CD4-positive, CD25-positive, alpha-beta regulatory T cell (primary cell): ENCODE results near the gene ENPP6. TPM values are rescaled to one million over a fixed set of nuclear protein-coding genes. Genes with fewer than 3 reads are reported as not detected.

Experiments
- ATAC-seq, 2 donors: fragments of 150-1000 bp; cut with Tn5 transposase; one replicate each; pipeline ENCODE4 v1.10.0; 2021; ENCODE audit warnings: low read depth in 2 of 2, moderate number of reproducible peaks in 2 of 2, moderate library complexity in 1 of 2
- DNase-seq, 3 donors: peaks; one replicate each; pipeline versions ENCODE4 v3.0.0 to v3.0.0-alpha.2; 2012 to 2022; ENCODE audit warnings: mixed read lengths in 1 of 3
- H3K27ac ChIP-seq: one replicate; pipeline ENCODE4 v1.7.0; 2013; ENCODE audit warnings: mild to moderate bottlenecking, low read length; ENCODE audit not compliant: insufficient read depth, poor library complexity, severe bottlenecking
- H3K27me3 ChIP-seq: one replicate; pipeline ENCODE4 v1.7.0; 2013; ENCODE audit warnings: low read length; ENCODE audit not compliant: control insufficient read depth, insufficient read depth
- H3K36me3 ChIP-seq: one replicate; pipeline ENCODE4 v1.7.0; 2013; ENCODE audit warnings: mild to moderate bottlenecking, low read length, moderate library complexity; ENCODE audit not compliant: control insufficient read depth, insufficient read depth
- H3K4me1 ChIP-seq: 2 replicates; pipeline ENCODE4 v1.7.0; 2013; ENCODE audit warnings: mild to moderate bottlenecking, low read length; ENCODE audit not compliant: insufficient read depth, control insufficient read depth, poor library complexity, severe bottlenecking
- H3K4me3 ChIP-seq: one replicate; pipeline ENCODE4 v1.7.0; 2013; ENCODE audit warnings: low read depth, mild to moderate bottlenecking, low read length, moderate library complexity
- H3K9me3 ChIP-seq, 2 experiments: 1 replicate in 1 of 2; 2 replicates in 1 of 2; pipeline ENCODE4 v1.7.0; 2013; ENCODE audit warnings: low read length in 2 of 2, mild to moderate bottlenecking in 1 of 2, moderate library complexity in 1 of 2; ENCODE audit not compliant: control insufficient read depth in 2 of 2
- H3K27ac Mint-ChIP-seq, 3 donors: one replicate each; pipeline ENCODE4 v1.8.0; 2020 to 2022; ENCODE audit warnings: mild to moderate bottlenecking in 3 of 3, mixed read lengths in 3 of 3, moderate library complexity in 2 of 3
- H3K27me3 Mint-ChIP-seq: one replicate; pipeline ENCODE4 v1.8.0; 2022; ENCODE audit warnings: mild to moderate bottlenecking, mixed read lengths
- H3K36me3 Mint-ChIP-seq: one replicate; pipeline ENCODE4 v1.8.0; 2020; ENCODE audit warnings: mixed read lengths
- H3K4me1 Mint-ChIP-seq, 4 donors: one replicate each; pipeline ENCODE4 v1.8.0; 2020 to 2022; ENCODE audit warnings: mixed read lengths in 4 of 4, mild to moderate bottlenecking in 1 of 4
- H3K4me3 Mint-ChIP-seq, 4 donors: one replicate each; pipeline ENCODE4 v1.8.0; 2020 to 2022; ENCODE audit warnings: mild to moderate bottlenecking in 4 of 4, mixed read lengths in 4 of 4, moderate library complexity in 3 of 4
- H3K9me3 Mint-ChIP-seq, 7 donors: one replicate each; pipeline ENCODE4 v1.8.0; 2020 to 2022; ENCODE audit warnings: mixed read lengths in 7 of 7, mild to moderate bottlenecking in 3 of 7, moderate library complexity in 2 of 7
- polyA plus RNA-seq, 4 donors: library from polyadenylated mRNA; unstranded; fragments of 300-500 nt; fragmentation: Illumina TruSeq; gene quantifications; one replicate each; pipeline ENCODE4 v1.2.3, GENCODE V29; 2021
- total RNA-seq: library from RNA; stranded (reverse); gene quantifications from one replicate; pipeline ENCODE4 v1.2.3, GENCODE V29; 2022

ENPP6 gene
- total and polyA plus RNA-seq, 5 donors from 2014 or later, result not detected

GRCh38 chr4:184117662-184118199, 99.9 kb downstream of the ENPP6 start:
- Histone ChIP-seq H3K27me3 (peaks cover 3% of the 10 kb centered on the region), H3K9me3 (no peaks in the 10 kb centered on the region), H3K4me1 (no peaks in the 10 kb centered on the region), H3K27ac (no peak overlapping the region), H3K36me3 (no peaks in the 10 kb centered on the region), H3K4me3 (no peak overlapping the region)
- no peaks in the 10 kb centered on the region for H3K36me3 Mint-ChIP-seq
- no peak for DNase-seq
- H3K4me1 Mint-ChIP-seq, result no peaks in the 10 kb centered on the region
- H3K9me3 Mint-ChIP-seq, result no peaks in the 10 kb centered on the region
- H3K27me3 Mint-ChIP-seq, result no peaks in the 10 kb centered on the region
- no peak overlapping the region for H3K27ac Mint-ChIP-seq
- H3K4me3 Mint-ChIP-seq, result no peak overlapping the region
- ATAC-seq, result no peak

DNA sequence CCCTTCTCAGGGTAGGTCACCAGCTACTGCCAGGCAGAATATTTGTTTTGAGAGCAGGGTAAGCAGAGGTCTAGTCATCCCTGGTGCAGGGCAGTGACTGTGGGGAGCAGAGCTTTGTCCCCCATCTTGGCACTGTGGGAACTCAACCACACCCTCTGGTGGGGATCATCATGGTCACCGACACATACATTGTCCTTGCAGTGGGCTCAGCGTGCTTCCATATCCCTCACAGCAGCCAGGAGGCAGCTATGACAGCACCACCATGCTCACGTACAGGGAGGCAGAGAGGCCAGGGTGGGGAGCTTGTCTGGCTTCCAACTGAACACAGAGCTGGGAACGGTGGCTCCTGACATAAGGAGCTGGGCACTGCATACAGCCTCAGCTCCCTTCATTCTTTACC, 102.3 kb downstream of the ENPP6 start:
- H3K9me3 ChIP-seq, result no peaks in the 10 kb centered on the region
- DNase-seq, result no peak
- peaks cover 3% of the 10 kb centered on the region for H3K27me3 ChIP-seq
- no peak for ATAC-seq
- H3K4me3 ChIP-seq, result no peak overlapping the region
- no peak overlapping the region for H3K4me3 Mint-ChIP-seq
- peaks cover 4% of the 10 kb centered on the region for H3K27me3 Mint-ChIP-seq
- no peaks in the 10 kb centered on the region for H3K4me1 Mint-ChIP-seq
- no peak overlapping the region for H3K27ac Mint-ChIP-seq
- no peaks in the 10 kb centered on the region for H3K36me3 ChIP-seq
- H3K4me1 ChIP-seq, result no peaks in the 10 kb centered on the region
- no peak overlapping the region for H3K27ac ChIP-seq
- no peaks in the 10 kb centered on the region for H3K36me3 Mint-ChIP-seq
- H3K9me3 Mint-ChIP-seq, result peaks cover 0 to 2% (median 0%) of the 10 kb centered on the region in 7 donors

DNA sequence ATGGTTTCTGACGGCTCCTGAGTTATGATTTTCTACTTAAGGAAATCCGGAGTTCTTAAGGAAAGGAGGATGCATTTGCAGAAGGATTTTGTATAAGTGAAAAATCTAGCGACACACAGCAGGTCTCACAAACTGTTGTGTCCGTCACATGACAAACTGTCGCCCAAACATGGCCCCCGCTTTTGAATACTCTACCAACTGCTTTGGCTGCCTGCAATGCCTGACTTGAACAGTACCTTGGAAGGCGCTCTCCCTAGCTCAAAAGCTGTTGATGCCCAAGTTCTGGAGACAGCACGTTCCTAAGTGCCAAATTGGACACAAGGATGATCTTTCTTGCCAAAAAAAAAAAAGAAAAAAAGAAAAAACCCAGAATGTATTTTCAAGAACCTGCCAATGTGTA, 103.2 kb downstream of the ENPP6 start:
- H3K4me1 ChIP-seq, result no peaks in the 10 kb centered on the region
- DNase-seq (no peak), ATAC-seq (no peak)
- no peaks in the 10 kb centered on the region for H3K9me3 ChIP-seq
- Mint-ChIP-seq H3K9me3 (peaks cover 0 to 3% (median 0%) of the 10 kb centered on the region in 7 donors), H3K27me3 (peaks cover 4% of the 10 kb centered on the region), H3K36me3 (no peaks in the 10 kb centered on the region), H3K4me3 (no peak overlapping the region), H3K27ac (no peak overlapping the region), H3K4me1 (no peaks in the 10 kb centered on the region)
- H3K27me3 ChIP-seq, result peaks cover 3% of the 10 kb centered on the region
- no peaks in the 10 kb centered on the region for H3K36me3 ChIP-seq
- H3K27ac ChIP-seq, result no peak overlapping the region
- H3K4me3 ChIP-seq, result no peak overlapping the region

GRCh38 chr4:184112006-184112550, 105.6 kb downstream of the ENPP6 start:
- Mint-ChIP-seq H3K9me3 (peaks cover 0 to 4% (median 0%) of the 10 kb centered on the region in 7 donors), H3K4me3 (no peak overlapping the region), H3K27ac (no peak overlapping the region), H3K27me3 (peaks cover 4% of the 10 kb centered on the region), H3K4me1 (no peaks in the 10 kb centered on the region), H3K36me3 (no peaks in the 10 kb centered on the region)
- Histone ChIP-seq H3K27me3 (no peaks in the 10 kb centered on the region), H3K4me1 (no peaks in the 10 kb centered on the region), H3K4me3 (no peak overlapping the region), H3K9me3 (no peaks in the 10 kb centered on the region), H3K27ac (no peak overlapping the region), H3K36me3 (no peaks in the 10 kb centered on the region)
- DNase-seq (no peak), ATAC-seq (no peak)

DNA sequence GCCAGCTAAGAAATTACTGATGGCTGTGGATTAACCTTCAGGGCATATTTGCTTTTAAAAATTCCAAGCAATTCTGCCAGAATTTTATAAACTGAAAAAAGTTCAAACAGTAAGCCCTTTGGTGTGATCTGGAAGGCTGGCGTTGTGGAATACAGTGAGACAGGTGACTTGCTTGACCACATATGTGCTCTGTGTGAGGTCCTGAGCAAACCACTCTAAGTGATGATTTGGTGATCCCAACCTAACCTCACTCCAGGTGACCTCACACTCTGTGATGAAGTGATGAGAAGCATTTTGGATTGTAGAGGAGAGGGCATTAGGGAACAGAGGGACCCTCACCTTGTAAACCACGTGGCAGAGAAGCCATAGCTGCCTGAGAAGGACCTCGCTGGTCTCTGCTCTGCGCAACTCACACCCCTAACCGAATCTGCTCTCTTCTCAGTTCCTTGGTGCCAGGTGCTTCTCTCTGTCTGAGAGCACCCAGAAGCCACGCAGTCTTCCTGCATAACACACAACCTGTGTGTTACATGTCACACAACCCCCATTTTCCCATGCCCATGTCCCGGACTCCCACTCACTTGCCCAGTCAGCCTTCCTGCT, 106.3 kb downstream of the ENPP6 start:
- Mint-ChIP-seq H3K4me1 (no peaks in the 10 kb centered on the region), H3K36me3 (no peaks in the 10 kb centered on the region), H3K9me3 (peaks cover 0 to 4% (median 0%) of the 10 kb centered on the region in 7 donors), H3K27ac (no peak overlapping the region), H3K27me3 (peaks cover 4% of the 10 kb centered on the region), H3K4me3 (no peak overlapping the region)
- no peak for DNase-seq
- no peaks in the 10 kb centered on the region for H3K27me3 ChIP-seq
- ATAC-seq, result no peak
- H3K4me3 ChIP-seq, result no peak overlapping the region
- no peaks in the 10 kb centered on the region for H3K4me1 ChIP-seq
- H3K36me3 ChIP-seq, result no peaks in the 10 kb centered on the region
- H3K9me3 ChIP-seq, result no peaks in the 10 kb centered on the region
- no peak overlapping the region for H3K27ac ChIP-seq

DNA sequence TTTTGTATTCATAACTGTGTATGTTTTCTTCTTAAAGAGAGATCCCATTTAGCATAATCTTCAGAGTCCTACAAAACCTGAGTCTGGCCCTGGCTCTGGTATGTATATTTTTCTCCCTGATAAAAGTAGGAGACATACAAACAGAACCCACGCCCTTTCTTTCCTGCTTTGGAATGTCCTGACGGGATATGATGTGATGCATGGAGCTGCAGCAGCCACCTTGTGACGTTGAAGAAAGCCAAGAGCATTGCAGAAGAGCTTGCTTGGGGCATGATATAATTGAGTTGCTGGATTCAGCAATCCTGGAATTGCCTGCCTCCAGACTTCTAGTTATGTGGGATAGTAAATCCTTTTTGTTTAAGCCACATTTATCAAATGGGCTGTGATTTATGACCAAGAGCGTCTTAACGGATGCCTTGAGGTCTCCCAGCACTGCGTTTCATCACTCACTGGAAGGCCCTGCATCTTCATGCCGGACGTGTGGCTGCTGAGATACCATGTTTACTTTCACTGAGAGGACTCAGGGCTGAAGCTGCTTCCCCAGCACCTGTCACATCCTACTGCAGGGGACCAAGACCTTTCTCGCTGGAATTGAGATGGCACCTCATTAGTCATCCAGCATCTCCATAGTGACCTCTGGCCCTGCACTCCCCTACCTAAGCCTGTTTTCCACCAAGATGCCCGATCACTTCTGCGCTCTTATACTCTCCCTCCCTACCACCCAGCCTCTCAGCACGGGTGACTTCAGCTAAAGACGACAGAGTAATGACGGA, 107.0 kb downstream of the ENPP6 start:
- no peak overlapping the region for H3K27ac Mint-ChIP-seq
- no peaks in the 10 kb centered on the region for H3K4me1 Mint-ChIP-seq
- H3K27me3 Mint-ChIP-seq, result peaks cover 4% of the 10 kb centered on the region
- no peak for DNase-seq
- no peak overlapping the region for H3K27ac ChIP-seq
- H3K36me3 Mint-ChIP-seq, result no peaks in the 10 kb centered on the region
- H3K4me3 ChIP-seq, result no peak overlapping the region
- H3K36me3 ChIP-seq, result no peaks in the 10 kb centered on the region
- no peaks in the 10 kb centered on the region for H3K4me1 ChIP-seq
- H3K9me3 Mint-ChIP-seq, result peaks cover 0 to 4% (median 0%) of the 10 kb centered on the region in 7 donors
- no peak overlapping the region for H3K4me3 Mint-ChIP-seq
- ATAC-seq, result no peak
- no peaks in the 10 kb centered on the region for H3K9me3 ChIP-seq
- H3K27me3 ChIP-seq, result no peaks in the 10 kb centered on the region

DNA sequence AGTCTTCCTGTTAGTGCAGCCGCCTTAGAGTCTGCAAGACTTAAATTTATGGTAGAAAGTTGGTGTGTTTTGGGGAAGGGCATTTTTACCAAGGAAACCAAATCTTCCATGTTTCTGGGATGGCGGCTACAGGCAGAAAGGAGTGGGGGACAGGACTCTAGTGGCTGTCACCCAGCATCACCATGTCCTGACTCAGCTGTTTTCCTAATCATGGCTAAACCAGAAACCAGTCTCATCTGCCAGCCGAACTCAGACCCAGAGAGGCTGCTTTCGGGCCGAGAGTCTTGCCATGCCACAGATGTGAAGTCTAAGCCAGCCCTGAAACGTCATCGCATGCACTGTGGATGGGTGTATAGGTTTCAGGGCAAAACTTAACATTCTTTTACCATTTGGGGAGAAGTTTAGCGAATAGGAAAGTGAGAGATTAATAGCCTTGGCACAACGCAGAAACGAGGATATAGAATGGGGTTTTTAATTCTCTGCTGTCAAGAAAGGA, 109.6 kb downstream of the ENPP6 start:
- H3K36me3 Mint-ChIP-seq, result no peaks in the 10 kb centered on the region
- peaks cover 0 to 4% (median 0%) of the 10 kb centered on the region in 7 donors for H3K9me3 Mint-ChIP-seq
- H3K4me1 Mint-ChIP-seq, result no peaks in the 10 kb centered on the region
- Histone ChIP-seq H3K27ac (no peak overlapping the region), H3K27me3 (no peaks in the 10 kb centered on the region), H3K36me3 (no peaks in the 10 kb centered on the region), H3K9me3 (no peaks in the 10 kb centered on the region), H3K4me1 (no peaks in the 10 kb centered on the region), H3K4me3 (no peak overlapping the region)
- no peak overlapping the region for H3K4me3 Mint-ChIP-seq
- H3K27me3 Mint-ChIP-seq, result peaks cover 4% of the 10 kb centered on the region
- ATAC-seq (no peak), DNase-seq (no peak)
- H3K27ac Mint-ChIP-seq, result no peak overlapping the region
